OCI-LY1 (cell line): ENCODE results near the gene POLA1.

Source experiments
- CTCF ChIP-seq: fragments of 200-600 bp; sonication (generic), shearing (Covaris generic); IDR thresholded peaks from 2 replicates; pipeline ENCODE4 v1.5.1; 2017; ENCODE audit warnings: mild to moderate bottlenecking, antibody characterized with exemption, low read length, moderate library complexity, mixed read lengths
- EZH2 ChIP-seq: fragments of 200-600 bp; sonication (generic), shearing (Covaris generic); IDR thresholded peaks from 2 replicates; pipeline ENCODE4 v1.8.0; 2017; ENCODE audit warnings: borderline replicate concordance, mixed run types, mild to moderate bottlenecking, antibody characterized with exemption, low read length, moderate library complexity, mixed read lengths

GRCh38 chrX:24775891-24776290, 82.2 kb downstream of the POLA1 start:
- no peak for TF ChIP-seq CTCF
- no peak for TF ChIP-seq EZH2
